Fibroblast of mammary gland (primary cell): ENCODE results near the gene PLIN1.
A peak's percentile ranks its signal among the peaks of the same experiment; 100 is the strongest.
"Not testable (repeated sequence)": the region's sequence is repeated elsewhere in the genome, so short reads cannot be mapped to it uniquely, and the experiment has no call there.

ENCODE experiments used
- DNase-seq: peaks from one replicate; pipeline ENCODE4 v3.0.0-alpha.2; 2010; ENCODE audit warnings: low read depth
- H3K4me3 ChIP-seq: 2 replicates; pipeline ENCODE4 v1.5.1; 2011; ENCODE audit warnings: low read depth, mild to moderate bottlenecking, low read length, moderate library complexity; ENCODE audit not compliant: control insufficient read depth
- TF ChIP-seq, protein P1 (sequence below): conservative IDR thresholded peaks from 2 replicates; pipeline ENCODE4 v1.5.1; 2011; ENCODE audit warnings: low read depth, low read length, inconsistent platforms; ENCODE audit not compliant: control insufficient read depth, insufficient read depth

Gene PLIN1

DNA sequence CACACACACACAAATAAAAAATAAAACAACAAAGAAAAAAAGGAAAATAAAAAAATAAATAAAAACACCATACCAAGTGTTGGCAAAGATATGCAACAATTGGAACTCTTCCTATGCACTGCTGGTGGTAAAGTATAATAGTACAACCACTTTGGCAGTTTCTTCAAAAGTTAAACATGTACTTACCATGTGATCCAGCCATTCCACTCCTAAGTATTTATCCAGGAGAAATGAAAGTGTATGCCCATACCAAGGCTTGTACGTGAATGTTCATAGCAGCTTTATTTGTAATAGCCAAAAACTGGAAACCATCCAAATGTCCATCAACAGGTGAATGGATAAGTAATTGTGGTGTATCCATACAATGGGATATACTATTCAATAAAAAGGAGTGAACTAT is 28.4 kb upstream of the PLIN1 start:
- TF ChIP-seq, protein P1, sequence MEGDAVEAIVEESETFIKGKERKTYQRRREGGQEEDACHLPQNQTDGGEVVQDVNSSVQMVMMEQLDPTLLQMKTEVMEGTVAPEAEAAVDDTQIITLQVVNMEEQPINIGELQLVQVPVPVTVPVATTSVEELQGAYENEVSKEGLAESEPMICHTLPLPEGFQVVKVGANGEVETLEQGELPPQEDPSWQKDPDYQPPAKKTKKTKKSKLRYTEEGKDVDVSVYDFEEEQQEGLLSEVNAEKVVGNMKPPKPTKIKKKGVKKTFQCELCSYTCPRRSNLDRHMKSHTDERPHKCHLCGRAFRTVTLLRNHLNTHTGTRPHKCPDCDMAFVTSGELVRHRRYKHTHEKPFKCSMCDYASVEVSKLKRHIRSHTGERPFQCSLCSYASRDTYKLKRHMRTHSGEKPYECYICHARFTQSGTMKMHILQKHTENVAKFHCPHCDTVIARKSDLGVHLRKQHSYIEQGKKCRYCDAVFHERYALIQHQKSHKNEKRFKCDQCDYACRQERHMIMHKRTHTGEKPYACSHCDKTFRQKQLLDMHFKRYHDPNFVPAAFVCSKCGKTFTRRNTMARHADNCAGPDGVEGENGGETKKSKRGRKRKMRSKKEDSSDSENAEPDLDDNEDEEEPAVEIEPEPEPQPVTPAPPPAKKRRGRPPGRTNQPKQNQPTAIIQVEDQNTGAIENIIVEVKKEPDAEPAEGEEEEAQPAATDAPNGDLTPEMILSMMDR = no peak
- no peak overlapping the region for H3K4me3 ChIP-seq
- DNase-seq = no peak

DNA sequence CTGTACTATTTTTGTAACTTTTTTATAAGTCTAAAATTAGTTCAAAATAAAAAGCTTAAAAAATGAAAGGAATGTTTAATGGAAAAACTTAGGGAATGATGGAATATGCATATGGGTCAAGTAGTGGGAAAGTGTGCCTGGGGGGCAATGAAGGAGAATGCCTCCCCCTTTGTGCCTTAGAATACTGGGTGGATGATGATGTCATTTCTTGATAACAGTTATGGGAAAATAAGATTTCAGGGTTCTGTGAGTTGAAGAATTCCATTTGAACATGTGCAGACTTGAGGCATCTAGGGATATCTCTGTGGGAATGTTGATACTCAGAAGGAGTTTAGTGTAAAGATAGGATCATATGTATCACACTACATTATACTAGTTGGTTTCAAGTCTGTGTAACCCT is 25.2 kb upstream of the PLIN1 start:
- DNase-seq = no peak
- no peak overlapping the region for H3K4me3 ChIP-seq
- TF ChIP-seq, protein P1 = no peak

DNA sequence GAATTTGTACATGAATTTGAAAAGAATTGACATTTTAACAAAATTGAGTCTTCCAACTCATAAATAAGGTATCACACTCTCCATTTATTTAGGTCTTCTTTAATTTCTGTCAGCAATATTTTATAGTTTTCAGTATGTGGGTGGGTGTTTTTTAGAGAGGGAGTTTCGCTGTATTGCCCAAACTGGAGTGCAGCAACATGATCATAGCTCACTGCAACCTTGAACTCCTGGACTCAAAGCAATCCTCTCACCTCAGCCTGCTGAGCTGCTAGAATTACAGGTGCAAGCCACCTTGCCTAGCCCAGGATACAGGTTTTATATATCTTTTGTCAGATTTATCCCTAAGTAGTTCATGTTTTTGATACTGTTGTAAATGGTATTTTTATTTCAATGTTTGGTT is 16.0 kb upstream of the PLIN1 start:
- no peak overlapping the region for H3K4me3 ChIP-seq
- TF ChIP-seq, protein P1 = no peak
- no peak for DNase-seq

DNA sequence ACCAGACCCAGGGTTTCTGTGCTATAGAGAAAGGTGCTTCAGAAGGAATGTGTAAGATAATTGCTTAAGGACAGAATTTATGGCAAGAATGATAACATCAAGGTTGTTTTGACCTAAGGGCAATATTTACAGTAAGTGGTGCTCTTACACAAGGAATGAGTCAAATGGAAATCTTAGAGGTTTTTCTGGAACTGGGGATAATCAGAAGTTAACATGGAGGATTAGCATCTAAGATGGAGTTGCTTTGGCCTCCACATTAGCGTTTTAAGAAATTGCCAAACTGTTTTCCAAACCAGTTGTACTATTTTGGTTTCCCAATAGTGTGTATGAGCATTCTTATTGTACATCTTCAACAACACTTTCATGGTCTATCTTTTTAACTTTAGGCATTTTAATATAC is 14.5 kb upstream of the PLIN1 start:
- no peak overlapping the region for H3K4me3 ChIP-seq
- no peak for DNase-seq
- TF ChIP-seq, protein P1 = no peak

DNA sequence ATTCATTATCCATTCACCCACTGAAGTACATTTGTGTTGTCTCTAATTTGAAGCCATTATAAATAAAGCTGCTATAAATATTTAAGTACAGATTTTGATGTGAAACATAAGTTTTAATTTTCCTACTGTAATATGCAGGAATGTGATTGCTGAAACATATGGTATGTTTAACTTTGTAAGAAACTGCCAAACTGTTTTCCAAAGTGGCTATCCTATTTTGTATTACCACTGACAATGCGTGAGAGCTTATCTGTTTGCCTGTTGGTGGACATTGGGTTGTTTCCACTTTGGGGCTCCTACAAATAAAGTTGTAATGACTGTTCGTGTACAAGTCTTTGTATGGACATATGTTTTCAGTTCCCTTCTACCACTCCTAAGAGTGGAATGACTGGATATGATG is 13.9 kb upstream of the PLIN1 start:
- DNase-seq = no peak

DNA sequence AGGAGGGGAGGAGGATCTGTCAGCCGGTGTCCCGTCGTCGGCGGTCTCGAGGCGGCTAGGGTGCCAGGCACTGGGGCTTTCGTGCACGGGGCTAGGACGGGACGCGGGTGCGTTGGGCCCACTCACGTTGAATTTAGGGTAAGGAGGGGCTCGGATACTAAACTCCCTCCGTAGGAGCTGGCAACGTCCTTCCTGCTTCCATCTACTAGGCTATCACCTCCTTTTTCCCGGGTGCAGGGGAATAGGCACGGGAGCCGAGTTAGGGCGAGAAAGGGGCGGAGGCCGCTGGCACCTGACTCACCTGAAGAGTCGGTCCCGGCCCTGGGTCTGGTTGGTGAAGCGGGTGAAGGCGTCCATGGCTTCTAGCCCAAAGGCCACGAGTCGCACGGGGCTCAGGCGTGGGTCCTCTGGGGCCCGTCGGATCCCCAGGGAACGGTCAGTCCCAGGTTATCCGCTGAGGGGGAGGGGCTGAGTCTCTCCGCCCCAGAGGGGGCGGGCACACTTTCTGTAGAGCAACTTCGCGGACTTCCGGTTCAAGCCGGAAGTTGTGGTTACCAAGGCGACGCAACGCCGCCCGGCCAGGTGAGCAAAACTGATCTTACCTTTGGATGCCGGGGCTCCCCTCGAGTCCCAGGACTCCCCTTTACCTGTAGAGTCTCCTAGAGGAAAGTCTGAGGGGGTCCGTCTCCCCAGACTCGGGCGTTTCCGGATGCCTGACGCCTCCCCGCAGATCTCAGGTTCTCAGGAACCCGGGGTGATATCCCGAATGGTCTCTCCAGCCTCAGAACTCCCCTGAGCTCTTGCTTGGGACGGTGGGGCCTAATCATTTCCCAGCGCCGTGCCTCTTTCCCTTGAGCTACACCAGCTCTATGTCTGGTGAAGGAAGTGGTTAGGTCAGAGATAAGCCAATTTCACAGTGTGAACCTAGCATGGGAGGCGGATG is 11.4 kb upstream of the PLIN1 start, which contains the start of the genes PEX11A and WDR93:
PEX11A (minus strand) TSS at position 479 of the 943 bp plus-strand sequence; CDS start at position 357, 122 bp downstream.
WDR93 (plus strand) TSS at position 536 of the 943 bp plus-strand sequence. CDS start 10,936 bp downstream, outside the sequence.
- peak; percentile 58 for DNase-seq
- TF ChIP-seq, protein P1 = no peak
- H3K4me3 ChIP-seq = peak within 1 kb of the TSS; percentile 93

More for the DNA sequence above, 13.9 kb upstream of the PLIN1 start:
- TF ChIP-seq, protein P1 = no peak
- H3K4me3 ChIP-seq = no peak overlapping the region

DNA sequence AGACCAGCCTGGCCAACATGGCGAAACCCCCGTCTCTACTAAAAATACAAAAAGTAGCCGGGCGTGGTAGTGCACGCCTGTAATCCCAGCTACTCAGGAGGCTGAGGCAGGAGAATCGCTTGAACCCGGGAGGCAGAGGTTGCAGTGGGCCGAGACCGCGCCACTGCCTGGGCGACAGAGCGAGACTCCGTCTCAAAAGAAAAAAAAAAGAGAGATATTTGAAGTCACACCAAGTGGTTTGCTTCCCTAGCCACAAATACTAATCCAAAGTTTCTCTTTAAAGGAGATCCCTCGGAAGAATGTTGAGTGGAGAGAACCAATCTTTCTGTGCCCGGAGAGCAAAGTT is 10.7 kb upstream of the PLIN1 start:
- peak overlapping the region; percentile 93 for H3K4me3 ChIP-seq
- DNase-seq = not testable (repeated sequence)
